ENCODE data around the gene FBXO34.

Gene FBXO34

GRCh38 chr14:55384536-55384935 lies 113.3 kb downstream of the FBXO34 start:
- DNase-seq = no peak

GRCh38 chr14:55386037-55386808 lies 115.0 kb downstream of the FBXO34 start:
- no peak for DNase-seq

- DNase-seq = no peak
These were observed 115.9 kb downstream of the FBXO34 start for GRCh38 chr14:55387121-55387520.

- no peak for DNase-seq
These were observed 116.9 kb downstream of the FBXO34 start for GRCh38 chr14:55388160-55388559.

- no peak for DNase-seq
These were observed 118.1 kb downstream of the FBXO34 start for GRCh38 chr14:55389330-55389729.

GRCh38 chr14:55398679-55399078 lies 127.5 kb downstream of the FBXO34 start:
- DNase-seq = no peak

- DNase-seq = no peak
These were observed 128.0 kb downstream of the FBXO34 start for GRCh38 chr14:55399183-55399582.

- DNase-seq = no peak
These were observed 128.6 kb downstream of the FBXO34 start for GRCh38 chr14:55399852-55400251.

GRCh38 chr14:55401751-55402150 lies 130.5 kb downstream of the FBXO34 start:
- DNase-seq = no peak
